Trophoblast cell (in vitro differentiated cells and primary cell): ENCODE results near the gene PGAM2. TPM values are rescaled to one million over a fixed set of nuclear protein-coding genes. Genes with fewer than 3 reads are reported as not detected.
A peak's percentile ranks its signal among the peaks of the same experiment; 100 is the strongest.

ENCODE experiments used
- DNase-seq, 2 donors: peaks; one replicate each; pipeline ENCODE4 v3.0.0-alpha.2; 2016
- H2AFZ ChIP-seq: 2 replicates; pipeline ENCODE4 v1.6.1; 2013; ENCODE audit warnings: low read length, moderate library complexity, mild to moderate bottlenecking; ENCODE audit not compliant: insufficient read depth, poor library complexity
- H2AK5ac ChIP-seq: 2 replicates; pipeline ENCODE4 v1.6.1; 2013; ENCODE audit warnings: mild to moderate bottlenecking, low read length
- H2BK120ac ChIP-seq: 2 replicates; pipeline ENCODE4 v1.6.1; 2013; ENCODE audit warnings: low read length, mild to moderate bottlenecking, moderate library complexity; ENCODE audit not compliant: insufficient read depth, poor library complexity
- H2BK12ac ChIP-seq: 2 replicates; pipeline ENCODE4 v1.6.1; 2013; ENCODE audit warnings: mild to moderate bottlenecking, low read length, moderate library complexity
- H2BK5ac ChIP-seq: 2 replicates; pipeline ENCODE4 v1.6.1; 2013; ENCODE audit warnings: low read length, low read depth, moderate library complexity, mild to moderate bottlenecking; ENCODE audit not compliant: poor library complexity
- H3K14ac ChIP-seq: 2 replicates; pipeline ENCODE4 v1.6.1; 2013; ENCODE audit warnings: mild to moderate bottlenecking, low read length
- H3K18ac ChIP-seq: 2 replicates; pipeline ENCODE4 v1.6.1; 2013; ENCODE audit warnings: mild to moderate bottlenecking, low read length
- H3K23ac ChIP-seq: 2 replicates; pipeline ENCODE4 v1.6.1; 2013; ENCODE audit warnings: low read length
- H3K27ac ChIP-seq: 2 replicates; pipeline ENCODE4 v1.5.1; 2013; ENCODE audit warnings: low read depth, mild to moderate bottlenecking, inconsistent platforms, low read length, moderate library complexity
- H3K27me3 ChIP-seq: 2 replicates; pipeline ENCODE4 v1.6.1; 2013; ENCODE audit warnings: inconsistent platforms, mild to moderate bottlenecking, low read length, moderate library complexity; ENCODE audit not compliant: insufficient read depth
- H3K36me3 ChIP-seq, 2 experiments: 1 replicate in 1 of 2; 2 replicates in 1 of 2; pipeline ENCODE4 v1.6.1; 2013; ENCODE audit warnings: low read length in 2 of 2, mild to moderate bottlenecking in 2 of 2, moderate library complexity in 1 of 2; ENCODE audit not compliant: insufficient read depth in 2 of 2, control insufficient read depth in 1 of 2
- H3K4ac ChIP-seq: 2 replicates; pipeline ENCODE4 v1.6.1; 2013; ENCODE audit warnings: low read depth, mild to moderate bottlenecking, low read length, moderate library complexity
- H3K4me1 ChIP-seq, 2 experiments: 1 replicate in 1 of 2; 2 replicates in 1 of 2; pipeline ENCODE4 v1.6.1; 2013; ENCODE audit warnings: low read length in 2 of 2, mild to moderate bottlenecking in 2 of 2, moderate library complexity in 1 of 2; ENCODE audit not compliant: insufficient read depth in 2 of 2, control insufficient read depth in 1 of 2
- H3K4me2 ChIP-seq: 2 replicates; pipeline ENCODE4 v1.6.1; 2013; ENCODE audit warnings: inconsistent platforms, mild to moderate bottlenecking, low read length, moderate library complexity
- H3K4me3 ChIP-seq: 2 replicates; pipeline ENCODE4 v1.5.1; 2013; ENCODE audit warnings: mild to moderate bottlenecking, low read depth, low read length, inconsistent platforms
- H3K79me1 ChIP-seq: one replicate; pipeline ENCODE4 v1.6.1; 2013; ENCODE audit warnings: low read length
- H3K79me2 ChIP-seq: 2 replicates; pipeline ENCODE4 v1.6.1; 2013; ENCODE audit warnings: low read length, mild to moderate bottlenecking; ENCODE audit not compliant: control insufficient read depth, insufficient read depth, poor library complexity
- H3K9ac ChIP-seq: 2 replicates; pipeline ENCODE4 v1.6.1; 2013; ENCODE audit warnings: mild to moderate bottlenecking, low read length
- H3K9me3 ChIP-seq: 2 replicates; pipeline ENCODE4 v1.6.1; 2013; ENCODE audit warnings: low read depth, mild to moderate bottlenecking, control low read depth, inconsistent platforms, low read length; ENCODE audit not compliant: insufficient read depth
- H4K12ac ChIP-seq: 2 replicates; pipeline ENCODE4 v1.6.1; 2013; ENCODE audit warnings: low read depth, mild to moderate bottlenecking, low read length, moderate library complexity
- H4K8ac ChIP-seq: 2 replicates; pipeline ENCODE4 v1.6.1; 2013; ENCODE audit warnings: low read depth, mild to moderate bottlenecking, low read length, moderate library complexity
- H4K91ac ChIP-seq: one replicate; pipeline ENCODE4 v1.6.1; 2013; ENCODE audit warnings: low read depth, mild to moderate bottlenecking, low read length, moderate library complexity
- WGBS: extraction: QIAGEN DNeasy Blood & Tissue Kit; methylation state at CpG from one replicate; pipeline ENCODE4 v1.1.7; 2013; ENCODE audit warnings: missing lambda C conversion rate; ENCODE audit not compliant: insufficient read length, insufficient coverage; ENCODE audit errors: extremely low coverage; 5-methylcytosine and 5-hydroxymethylcytosine counted together
- polyA plus RNA-seq: library from polyadenylated mRNA; stranded (reverse); fragments of 200-250 nt; gene quantifications from 2 replicates; pipeline ENCODE4 v1.2.3, GENCODE V29; 2013

PGAM2 gene
- 0.14 TPM in 1 of 2 replicates, not detected in the other for polyA plus RNA-seq

- H2BK120ac ChIP-seq, result no peak within 1 kb of the TSS
- no peak within 1 kb of the TSS for H4K12ac ChIP-seq
- no peak within 1 kb of the TSS for H3K4me3 ChIP-seq
- no peak within 1 kb of the TSS for H2BK12ac ChIP-seq
- H3K79me2 ChIP-seq, result no peaks in the 10 kb centered on the region
- no peak within 1 kb of the TSS for H2AK5ac ChIP-seq
- H3K4me2 ChIP-seq, result no peak within 1 kb of the TSS
- H3K79me1 ChIP-seq, result no peaks in the 10 kb centered on the region
- no peak within 1 kb of the TSS for H2AFZ ChIP-seq
- H3K27ac ChIP-seq, result no peak within 1 kb of the TSS
- H4K91ac ChIP-seq, result no peak within 1 kb of the TSS
- H3K4me1 ChIP-seq, result peaks cover 0 to 8% of the 10 kb centered on the region in 2 experiments
- WGBS, result no CpG with 5 or more reads among the region's 14 CpGs
- no peak within 1 kb of the TSS for H2BK5ac ChIP-seq
- H3K23ac ChIP-seq, result no peak within 1 kb of the TSS
- H3K18ac ChIP-seq, result no peak within 1 kb of the TSS
- H3K36me3 ChIP-seq, result peaks cover 18 to 22% of the 10 kb centered on the region in 2 experiments
- H3K4ac ChIP-seq, result no peak within 1 kb of the TSS
- no peak for DNase-seq
- H3K9ac ChIP-seq, result no peak within 1 kb of the TSS
- no peak within 1 kb of the TSS for H3K14ac ChIP-seq
- no peaks in the 10 kb centered on the region for H3K27me3 ChIP-seq
- H3K9me3 ChIP-seq, result no peaks in the 10 kb centered on the region
- no peak within 1 kb of the TSS for H4K8ac ChIP-seq
Observed at GRCh38 chr7:44065431-44066110, at the start of gene PGAM2. Gene PGAM2, minus strand, starts transcription at chr7:44065567. Its CDS starts 38 bp downstream, at chr7:44065529.

DNA sequence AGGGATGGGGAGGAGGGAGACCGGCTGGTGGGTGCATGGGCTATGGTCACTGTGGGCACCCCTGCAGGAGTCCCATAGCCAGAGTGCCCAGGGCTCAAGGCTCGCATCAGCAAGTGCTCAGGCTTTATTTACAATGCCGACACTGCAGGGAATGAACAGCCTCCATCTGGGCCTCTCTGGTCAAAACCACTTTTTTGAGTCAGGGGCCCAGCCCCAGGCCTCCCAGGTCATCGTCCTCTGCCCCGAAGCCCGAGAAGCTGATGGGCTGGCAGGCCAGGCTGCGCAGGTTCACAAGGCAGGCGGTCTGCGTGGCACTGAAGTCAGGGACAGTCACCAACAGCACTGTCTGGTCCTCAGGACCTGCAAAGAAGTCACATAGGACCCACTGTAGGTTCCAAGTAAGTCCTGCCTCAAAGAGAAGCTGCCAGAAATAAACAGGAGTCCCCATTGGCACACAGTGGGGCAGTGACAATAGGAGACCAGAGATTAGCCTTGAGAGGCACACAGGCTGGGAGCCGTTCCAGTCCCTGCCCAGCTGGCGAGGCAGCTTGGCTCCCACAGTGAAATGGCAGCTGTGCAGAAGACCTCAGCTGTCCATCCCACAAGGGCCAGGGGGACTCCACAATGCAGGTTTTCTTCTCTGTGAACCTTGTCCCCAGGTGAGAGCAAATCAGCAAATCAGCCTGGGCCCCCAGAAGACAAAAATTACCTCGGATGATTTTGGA, 49.4 kb upstream of the PGAM2 start:
- Histone ChIP-seq H2BK12ac (no peak overlapping the region), H3K27ac (no peak overlapping the region), H3K4ac (no peak overlapping the region), H2BK5ac (no peak overlapping the region), H3K4me1 (no peaks in the 10 kb centered on the region), H3K9me3 (no peaks in the 10 kb centered on the region), H3K14ac (no peak overlapping the region), H3K4me3 (no peak overlapping the region), H3K79me1 (no peaks in the 10 kb centered on the region), H4K8ac (no peak overlapping the region), H3K36me3 (peaks cover 87 to 89% of the 10 kb centered on the region in 2 experiments), H2AFZ (no peak overlapping the region), H3K79me2 (no peaks in the 10 kb centered on the region), H3K18ac (no peak overlapping the region), H3K27me3 (no peaks in the 10 kb centered on the region), H4K12ac (no peak overlapping the region), H2AK5ac (no peak overlapping the region), H2BK120ac (no peak overlapping the region), H4K91ac (no peak overlapping the region), H3K23ac (no peak overlapping the region), H3K4me2 (no peak overlapping the region), H3K9ac (no peak overlapping the region)
- whole genome bisulfite sequencing, result no CpG with 5 or more reads among the region's 12 CpGs
- DNase-seq, result no peak

DNA sequence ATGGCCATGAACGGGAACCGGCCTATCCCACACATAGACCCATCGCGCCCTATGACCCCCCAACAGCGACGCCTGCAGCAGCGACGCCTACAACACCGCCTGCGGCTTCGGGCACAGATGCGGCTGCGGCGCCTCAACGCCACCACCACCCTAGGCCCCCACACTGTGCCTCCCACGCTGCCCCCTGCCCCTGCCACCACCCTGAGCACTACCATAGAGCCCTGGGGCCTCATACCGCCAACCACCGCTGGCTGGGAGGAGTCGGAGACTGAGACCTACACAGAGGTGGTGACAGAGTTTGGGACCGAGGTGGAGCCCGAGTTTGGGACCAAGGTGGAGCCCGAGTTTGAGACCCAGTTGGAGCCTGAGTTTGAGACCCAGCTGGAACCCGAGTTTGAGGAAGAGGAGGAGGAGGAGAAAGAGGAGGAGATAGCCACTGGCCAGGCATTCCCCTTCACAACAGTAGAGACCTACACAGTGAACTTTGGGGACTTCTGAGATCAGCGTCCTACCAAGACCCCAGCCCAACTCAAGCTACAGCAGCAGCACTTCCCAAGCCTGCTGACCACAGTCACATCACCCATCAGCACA, 48.5 kb upstream of the PGAM2 start:
- no CpG with 5 or more reads among the region's 24 CpGs for WGBS
- Histone ChIP-seq H2AK5ac (no peak overlapping the region), H2BK120ac (no peak overlapping the region)

DNA sequence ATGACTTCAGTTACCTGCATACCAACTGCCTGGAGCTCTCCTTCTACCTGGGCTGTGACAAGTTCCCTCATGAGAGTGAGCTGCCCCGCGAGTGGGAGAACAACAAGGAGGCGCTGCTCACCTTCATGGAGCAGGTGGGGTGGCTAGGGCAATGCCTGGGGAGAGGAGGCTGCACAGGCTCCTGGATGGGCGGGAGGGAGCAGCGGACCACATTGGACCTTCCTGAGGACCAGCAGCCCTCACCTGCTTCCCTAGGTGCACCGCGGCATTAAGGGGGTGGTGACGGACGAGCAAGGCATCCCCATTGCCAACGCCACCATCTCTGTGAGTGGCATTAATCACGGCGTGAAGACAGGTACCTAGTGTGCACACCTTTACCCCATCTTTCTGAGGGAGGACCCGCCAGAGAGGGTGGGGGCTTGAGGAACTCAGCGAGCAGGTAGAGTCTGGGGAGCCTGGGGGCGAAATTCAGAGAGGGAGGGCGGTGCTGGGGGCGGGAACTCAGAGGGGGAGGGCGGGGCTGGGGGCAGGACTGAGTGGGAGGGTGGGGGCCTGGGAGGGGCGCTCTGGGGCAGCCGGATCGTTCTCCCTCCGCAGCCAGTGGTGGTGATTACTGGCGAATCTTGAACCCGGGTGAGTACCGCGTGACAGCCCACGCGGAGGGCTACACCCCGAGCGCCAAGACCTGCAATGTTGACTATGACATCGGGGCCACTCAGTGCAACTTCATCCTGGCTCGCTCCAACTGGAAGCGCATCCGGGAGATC, 47.8 kb upstream of the PGAM2 start:
- Histone ChIP-seq H2BK5ac (no peak overlapping the region), H4K8ac (no peak overlapping the region), H3K4ac (no peak overlapping the region), H3K4me1 (no peaks in the 10 kb centered on the region), H2AK5ac (no peak overlapping the region), H3K4me3 (no peak overlapping the region), H4K91ac (no peak overlapping the region), H3K79me2 (no peaks in the 10 kb centered on the region), H3K9me3 (no peaks in the 10 kb centered on the region), H3K9ac (no peak overlapping the region), H3K36me3 (peaks cover 92 to 93% of the 10 kb centered on the region in 2 experiments), H2BK12ac (no peak overlapping the region), H3K18ac (no peak overlapping the region), H2AFZ (no peak overlapping the region), H3K4me2 (no peak overlapping the region), H3K27ac (no peak overlapping the region), H3K79me1 (no peaks in the 10 kb centered on the region), H2BK120ac (no peak overlapping the region), H3K23ac (no peak overlapping the region), H4K12ac (no peak overlapping the region), H3K27me3 (no peaks in the 10 kb centered on the region), H3K14ac (no peak overlapping the region)
- DNase-seq, result peak in 1 of 2 donors; percentile 33
- no CpG with 5 or more reads among the region's 34 CpGs for WGBS

More for the DNA sequence above, 48.5 kb upstream of the PGAM2 start:
- Histone ChIP-seq H3K27me3 (no peaks in the 10 kb centered on the region), H3K79me2 (no peaks in the 10 kb centered on the region), H4K8ac (no peak overlapping the region), H3K4me3 (no peak overlapping the region), H3K9me3 (no peaks in the 10 kb centered on the region), H3K79me1 (no peaks in the 10 kb centered on the region), H3K4ac (no peak overlapping the region), H2BK12ac (no peak overlapping the region), H3K18ac (no peak overlapping the region), H2AFZ (no peak overlapping the region), H3K9ac (no peak overlapping the region), H3K4me2 (no peak overlapping the region), H3K4me1 (no peaks in the 10 kb centered on the region), H3K36me3 (peaks cover 86 to 87% of the 10 kb centered on the region in 2 experiments), H3K23ac (no peak overlapping the region), H4K12ac (no peak overlapping the region), H3K27ac (no peak overlapping the region), H4K91ac (no peak overlapping the region), H3K14ac (no peak overlapping the region), H2BK5ac (no peak overlapping the region)
- no peak for DNase-seq
